HG02884 (cell line): Measurements from ENCODE around the gene AKR1B15.
"Not testable (repeated sequence)": the region's sequence is repeated elsewhere in the genome, so short reads cannot be mapped to it uniquely, and the experiment has no call there.

Source experiments
- ATAC-seq: cut with Tn5 transposase; IDR thresholded peaks from one replicate; pipeline ENCODE4 v1.9.1; 2021; ENCODE audit warnings: mild to moderate bottlenecking, moderate library complexity; ENCODE audit not compliant: unreplicated experiment

AKR1B15 gene

DNA sequence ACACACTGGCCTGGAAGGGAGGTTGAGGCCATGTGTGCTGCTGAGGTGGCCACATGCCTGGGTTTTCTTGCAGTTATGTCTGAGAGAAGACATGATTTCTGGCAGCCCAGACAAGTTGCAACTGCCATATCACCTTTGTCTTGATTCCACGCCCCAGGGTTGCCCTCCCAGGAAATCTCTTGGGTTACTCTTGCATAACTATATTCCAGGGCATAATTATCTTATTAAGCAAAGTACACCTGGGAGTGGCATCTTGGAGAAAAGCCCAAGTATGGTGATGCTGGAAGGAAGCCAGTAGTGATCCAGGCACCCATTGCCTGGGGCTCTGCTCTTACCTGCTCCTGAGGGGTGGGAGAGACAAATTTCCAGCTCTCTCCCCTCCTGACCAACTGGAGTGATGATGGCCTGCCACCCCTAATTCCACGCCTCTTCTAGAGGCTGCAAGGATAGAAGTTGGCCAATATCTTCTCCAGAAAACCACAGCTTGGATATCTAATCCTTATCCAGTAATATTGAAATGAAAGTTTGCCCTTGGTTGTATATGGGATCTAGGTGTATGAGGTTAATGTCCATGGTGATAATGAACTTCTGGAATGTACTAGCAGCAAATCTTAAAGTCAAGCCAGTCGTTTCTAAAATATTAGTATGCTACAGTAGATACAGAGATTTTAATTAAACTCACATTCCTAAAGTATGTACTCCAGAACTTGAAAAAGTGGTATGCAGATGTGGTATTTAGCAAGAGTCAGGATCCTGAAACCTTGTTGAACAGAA lies 16.5 kb upstream of the AKR1B15 start:
- no peak for ATAC-seq

DNA sequence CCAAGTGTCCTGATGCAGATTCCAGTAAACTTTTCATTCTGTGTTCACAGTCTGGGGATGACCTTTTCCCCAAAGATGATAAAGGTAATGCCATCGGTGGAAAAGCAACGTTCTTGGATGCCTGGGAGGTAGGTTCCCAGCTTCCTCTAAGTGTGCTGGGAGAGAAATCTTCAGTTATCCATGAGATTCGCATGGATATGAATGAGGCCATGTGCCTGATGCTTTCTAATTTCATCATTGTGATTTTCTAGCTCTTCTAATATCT lies 16.0 kb upstream of the AKR1B15 start:
- no peak for ATAC-seq

DNA sequence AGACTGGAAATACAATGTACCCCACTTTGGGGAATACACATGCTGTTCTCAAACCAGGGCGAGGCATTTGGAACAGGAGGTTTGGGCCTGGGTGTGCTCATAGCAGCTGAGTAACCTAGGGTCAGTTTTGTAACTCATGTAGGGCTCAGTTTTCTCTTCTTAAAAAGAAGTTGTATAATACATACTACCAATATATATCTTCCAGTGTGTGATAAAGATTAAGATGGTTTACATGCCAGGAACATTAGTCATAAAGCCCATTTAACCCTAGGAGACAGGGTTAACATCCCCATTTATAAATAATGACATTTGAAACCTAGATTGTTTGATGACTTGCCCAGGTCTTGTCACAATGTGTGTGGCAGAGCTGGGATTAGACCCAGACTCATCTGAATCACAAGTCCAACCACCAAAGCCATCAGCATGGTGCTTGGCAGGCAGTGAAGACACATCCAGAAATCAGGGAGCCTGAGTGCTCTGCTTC lies 15.6 kb upstream of the AKR1B15 start:
- ATAC-seq: no peak

DNA sequence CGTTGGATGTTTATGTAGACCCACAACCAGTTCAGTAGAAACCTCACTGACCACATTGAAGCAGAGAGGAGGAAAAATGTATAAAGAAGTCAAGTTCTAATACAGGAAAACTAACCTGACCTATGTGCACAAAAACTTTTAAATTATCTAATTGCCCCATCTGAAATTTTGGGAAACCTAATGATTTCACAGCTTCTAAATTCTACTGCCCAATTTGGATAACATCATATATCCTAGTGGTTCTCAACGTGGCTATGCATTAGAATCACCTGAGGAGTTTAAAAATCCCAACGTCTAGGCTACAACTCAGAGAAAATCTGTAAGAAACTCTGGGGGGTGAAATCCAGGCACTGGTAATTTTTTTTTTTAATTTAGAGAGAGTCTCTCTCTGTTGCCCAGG lies 14.3 kb upstream of the AKR1B15 start:
- ATAC-seq: no peak

DNA sequence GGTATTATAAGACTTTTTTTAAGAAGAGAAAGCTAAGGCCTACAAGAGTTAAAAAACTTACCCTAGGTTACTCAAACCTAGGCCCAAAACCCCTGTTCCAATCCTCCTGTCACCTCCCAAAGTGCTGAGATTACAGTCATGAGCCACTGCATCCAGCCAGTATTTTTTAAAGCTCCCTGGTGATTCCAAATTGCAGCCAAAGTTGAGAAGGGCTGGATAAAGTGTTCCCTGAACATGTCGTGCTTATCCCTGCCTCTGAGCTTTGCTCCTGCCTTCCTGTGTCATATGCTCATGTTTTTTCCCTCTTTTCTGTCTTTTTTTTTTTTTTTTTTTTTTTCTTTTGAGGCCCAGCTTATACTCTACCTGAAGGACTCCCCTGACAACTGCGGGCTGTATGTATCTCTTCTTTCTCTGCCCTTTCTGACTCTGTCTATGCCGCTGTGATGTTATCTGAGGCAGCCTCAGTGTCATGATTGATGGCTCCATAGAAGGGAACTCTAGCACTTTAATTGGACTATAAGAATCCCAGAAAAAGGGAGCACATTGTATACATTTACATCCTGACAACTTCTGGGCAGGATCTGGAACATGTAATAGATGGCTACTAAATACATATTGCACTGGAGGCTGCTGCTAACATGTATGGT lies 13.5 kb upstream of the AKR1B15 start:
- no peak for ATAC-seq

GRCh38 chr7:134535919-134536299 lies 13.0 kb upstream of the AKR1B15 start:
- no peak for ATAC-seq

- ATAC-seq: not testable (repeated sequence)
Measured at GRCh38 chr7:134536558-134536957, 12.4 kb upstream of the AKR1B15 start.

GRCh38 chr7:134537273-134537781 lies 11.6 kb upstream of the AKR1B15 start:
- not testable (repeated sequence) for ATAC-seq

- no peak for ATAC-seq
Measured at GRCh38 chr7:134539380-134540004, 9.4 kb upstream of the AKR1B15 start.

GRCh38 chr7:134541501-134542194 lies 7.3 kb upstream of the AKR1B15 start:
- not testable (repeated sequence) for ATAC-seq

GRCh38 chr7:134542195-134542771 lies 6.6 kb upstream of the AKR1B15 start:
- ATAC-seq: no peak

DNA sequence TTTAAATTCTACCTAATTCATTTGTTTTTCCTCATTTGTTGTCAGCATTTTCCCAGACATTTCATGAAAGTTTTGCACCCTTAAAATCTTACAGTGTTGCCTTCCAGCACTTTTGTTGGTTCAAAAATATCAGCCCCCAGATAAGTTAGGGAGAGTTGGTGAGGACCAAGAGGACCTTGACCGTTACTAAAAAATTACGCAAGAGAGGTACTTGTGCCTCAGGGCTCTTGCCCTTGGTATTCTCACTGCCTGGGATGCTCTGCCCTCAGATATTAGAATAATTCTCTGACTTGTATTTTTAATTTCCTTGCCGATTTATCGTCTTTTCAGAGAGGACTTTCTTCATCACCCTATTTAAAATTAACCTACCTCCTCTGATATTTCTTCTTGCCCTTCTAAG lies 3.5 kb upstream of the AKR1B15 start:
- ATAC-seq: no peak

DNA sequence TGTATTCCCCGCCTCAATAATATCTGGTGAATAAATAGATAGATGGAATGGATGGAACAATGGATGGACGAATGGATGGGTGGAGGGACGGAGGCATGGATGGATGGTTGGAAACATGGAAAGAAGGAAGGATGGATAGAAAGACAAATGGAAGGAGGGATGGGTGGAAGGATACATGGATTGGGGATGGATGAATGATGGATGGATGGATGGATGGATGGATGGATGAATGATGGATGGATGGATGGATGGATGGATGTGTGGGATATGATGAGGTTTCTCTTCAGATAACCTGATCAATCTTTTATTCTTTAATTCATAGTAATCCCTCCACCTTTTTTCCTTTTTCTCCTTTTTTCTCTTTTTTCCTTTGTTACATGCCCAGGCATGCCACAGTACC lies 3.0 kb upstream of the AKR1B15 start:
- no peak for ATAC-seq

DNA sequence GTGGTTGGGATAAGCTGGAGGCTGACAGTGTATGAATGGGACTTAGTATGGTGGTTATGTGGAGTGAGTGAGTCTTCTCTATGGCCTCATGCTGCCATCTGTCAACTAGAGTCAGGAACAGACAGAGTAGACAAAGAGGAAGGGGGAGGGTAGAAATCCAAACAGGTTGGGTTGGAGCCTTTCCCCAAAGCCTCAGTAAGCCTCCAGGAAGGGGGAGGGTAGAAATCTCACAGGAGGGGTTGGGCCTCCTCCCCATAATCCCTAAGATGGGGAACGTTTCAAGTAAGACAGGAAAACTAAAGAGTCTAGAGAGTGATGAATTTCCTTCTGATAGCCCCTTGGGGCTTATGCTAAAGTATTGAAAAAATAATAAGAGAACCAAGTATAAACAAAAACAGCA lies 2.0 kb upstream of the AKR1B15 start:
- ATAC-seq: no peak

- ATAC-seq: peak; percentile 65
Measured at GRCh38 chr7:134547397-134548054, 1.4 kb upstream of the AKR1B15 start.

GRCh38 chr7:134549366-134549765 lies 456 bp downstream of the AKR1B15 start:
- ATAC-seq: no peak

DNA sequence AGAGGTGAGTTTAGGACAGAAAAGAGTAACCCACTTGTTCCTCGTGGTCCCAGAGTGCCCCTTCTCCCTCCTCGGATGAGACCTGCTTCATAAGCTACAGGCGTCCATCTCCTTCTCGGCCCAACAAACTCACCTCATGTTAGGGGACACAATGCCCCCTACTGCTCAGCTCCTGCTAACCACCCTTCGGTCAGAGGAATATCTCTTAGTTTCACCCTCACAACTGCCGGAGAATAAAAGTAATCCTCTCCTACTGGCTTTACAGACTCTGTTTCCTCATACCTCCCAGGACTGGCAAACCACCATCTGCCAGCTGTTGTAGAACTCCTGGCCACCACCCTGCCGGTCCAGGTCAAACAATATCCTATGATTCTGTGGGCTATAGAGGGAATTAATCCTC lies 3.2 kb downstream of the AKR1B15 start:
- ATAC-seq: no peak

DNA sequence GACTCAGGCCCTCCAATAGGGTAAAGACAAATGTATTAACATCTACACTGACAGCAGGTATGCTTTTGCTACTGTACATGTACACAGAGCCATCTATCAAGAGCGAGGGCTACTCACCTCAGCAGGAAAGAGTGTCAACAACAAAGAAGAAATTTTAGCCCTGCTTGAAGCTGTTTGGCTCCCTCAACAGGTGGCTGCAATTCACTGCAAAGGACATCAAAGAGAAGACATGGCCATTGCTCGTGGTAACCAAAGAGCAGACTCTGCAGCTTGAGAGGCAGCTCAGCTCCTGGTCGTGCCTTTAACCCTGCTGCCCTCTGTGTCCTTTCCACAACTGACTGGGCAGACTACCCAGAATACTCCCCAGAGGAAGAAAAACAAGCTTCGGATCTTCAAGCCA lies 5.1 kb downstream of the AKR1B15 start:
- no peak for ATAC-seq

GRCh38 chr7:134554417-134554966 lies 5.6 kb downstream of the AKR1B15 start:
- no peak for ATAC-seq

- ATAC-seq: no peak
Measured at GRCh38 chr7:134557391-134557790, 8.5 kb downstream of the AKR1B15 start.
